Activated CD8-positive, alpha-beta memory T cell treated with anti-CD3 and anti-CD28 coated beads, Interleukin-2, amount 50 U/mL, for 48 hours (primary cell): ENCODE data around the gene TOGARAM2.

ENCODE experiments used
- DNase-seq: peaks from one replicate; pipeline ENCODE4 v3.0.0-alpha.2; 2020

The TOGARAM2 gene

DNA sequence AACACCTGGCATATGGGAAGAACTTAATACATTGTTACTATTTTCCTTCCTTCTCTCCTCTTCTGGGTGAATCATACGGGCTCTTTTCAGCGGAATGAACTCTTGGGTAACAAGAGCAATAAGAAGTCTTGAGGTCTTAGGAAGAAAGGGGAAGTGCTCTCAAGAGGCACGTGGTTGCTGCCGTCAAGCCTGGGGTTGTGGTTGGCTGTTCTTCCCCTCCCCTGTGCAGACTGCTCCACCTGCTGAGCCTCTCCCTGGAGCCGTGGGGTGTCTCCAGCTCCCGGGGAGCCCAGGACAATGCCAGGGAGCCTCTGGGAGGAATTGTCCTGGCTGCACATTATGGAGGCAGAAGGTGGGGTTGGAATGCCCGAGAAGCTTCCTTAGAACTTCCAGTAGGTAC lies 19.4 kb downstream of the TOGARAM2 start:
- DNase-seq = no peak

- DNase-seq = no peak
Observed at GRCh38 chr2:29000956-29001355, 19.9 kb downstream of the TOGARAM2 start.

- DNase-seq = no peak
Observed at GRCh38 chr2:29001806-29002205, 20.7 kb downstream of the TOGARAM2 start.

DNA sequence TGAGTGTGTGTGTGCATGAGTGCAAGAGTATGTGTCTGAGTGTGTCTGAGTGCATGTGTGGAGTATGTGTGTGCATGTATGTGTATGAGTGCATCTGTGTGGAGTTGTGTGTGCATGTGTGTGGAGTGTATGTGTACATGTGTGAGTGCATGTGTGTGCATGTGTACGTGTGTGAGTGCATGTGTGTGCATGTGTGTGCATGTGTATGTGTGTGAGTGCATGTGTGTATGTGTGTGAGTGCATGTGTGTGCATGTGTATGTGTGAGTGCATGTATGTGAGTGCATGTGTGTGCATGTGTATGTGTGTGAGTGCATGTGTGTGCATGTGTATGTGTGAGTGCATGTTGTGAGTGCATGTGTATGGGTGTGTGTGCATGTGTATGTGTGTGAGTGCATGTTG lies 23.7 kb downstream of the TOGARAM2 start:
- DNase-seq = no peak

- DNase-seq = no peak
Observed at GRCh38 chr2:29005331-29005730, 24.2 kb downstream of the TOGARAM2 start.

GRCh38 chr2:29006092-29006979 lies 25.2 kb downstream of the TOGARAM2 start:
- no peak for DNase-seq

GRCh38 chr2:29006980-29007301 lies 25.8 kb downstream of the TOGARAM2 start:
- no peak for DNase-seq

DNA sequence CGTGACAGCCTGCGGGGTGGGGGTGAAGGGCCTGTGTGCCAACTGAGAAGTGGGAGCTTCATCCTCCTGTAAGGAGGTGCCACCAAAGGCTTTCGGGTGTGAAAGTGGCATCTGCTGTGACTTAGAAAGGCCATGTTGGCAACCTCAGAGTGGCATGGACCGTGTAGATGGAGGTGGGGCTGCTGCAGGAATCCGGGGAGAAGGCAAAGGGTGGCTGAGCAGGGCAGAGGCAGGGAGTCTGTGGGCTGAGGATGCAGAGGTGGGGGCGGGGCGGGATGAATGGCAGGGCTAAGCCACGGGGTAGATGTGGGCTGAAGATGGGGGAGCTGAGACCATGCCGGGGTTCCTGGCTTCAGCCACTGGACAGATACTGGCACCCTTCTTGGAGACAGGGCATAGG lies 28.2 kb downstream of the TOGARAM2 start:
- DNase-seq = no peak

DNA sequence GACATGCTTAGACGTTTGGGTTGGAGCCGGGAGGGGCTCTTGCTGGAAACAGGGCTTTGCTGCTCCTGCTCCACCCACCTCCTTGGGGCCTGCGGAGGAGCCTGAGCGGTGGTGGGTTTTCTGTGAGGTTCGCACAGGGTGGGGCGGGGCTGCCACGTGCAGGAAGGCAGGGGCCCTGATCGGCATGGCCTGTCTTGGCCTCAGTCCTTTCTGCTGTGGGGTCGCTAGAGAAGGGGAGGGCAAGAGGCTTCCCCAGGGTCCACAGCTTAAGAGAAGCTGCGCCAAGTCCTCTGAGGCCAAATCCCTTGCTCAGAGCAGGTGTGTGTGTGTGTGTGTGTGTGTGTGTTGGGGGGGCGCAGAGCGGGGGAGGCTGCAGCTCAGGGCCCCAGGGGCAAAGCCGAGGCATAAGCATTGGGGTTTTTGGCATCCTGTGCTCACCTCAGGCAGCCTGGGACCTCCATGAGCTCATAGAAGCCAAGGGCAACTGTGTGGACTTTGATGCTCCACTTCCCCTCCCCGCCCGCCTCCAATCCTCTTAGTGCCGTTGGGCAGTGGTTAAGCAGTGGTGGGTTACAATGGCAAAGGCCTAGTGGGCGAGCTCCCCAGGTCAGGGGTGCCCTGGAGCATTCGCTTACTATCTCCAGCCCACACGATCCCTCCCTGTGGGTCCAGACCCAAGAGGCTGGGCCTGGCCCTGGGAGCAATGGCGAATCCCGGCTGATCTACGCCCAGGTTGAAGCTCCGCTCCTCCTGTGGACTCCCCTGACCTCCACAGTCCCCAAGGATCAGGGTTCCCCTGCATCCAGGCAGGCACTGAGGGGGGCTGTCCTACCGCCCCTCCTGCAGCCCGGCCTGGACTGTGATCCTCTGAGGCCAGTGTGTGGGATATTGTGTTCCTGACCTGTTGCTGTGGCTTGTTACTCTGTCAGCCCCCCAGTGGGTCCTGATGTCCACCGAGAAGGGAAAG lies 28.9 kb downstream of the TOGARAM2 start:
- peak; percentile 62 for DNase-seq

- peak; percentile 70 for DNase-seq
Observed at GRCh38 chr2:29010946-29011345, 29.8 kb downstream of the TOGARAM2 start.

GRCh38 chr2:29011418-29012060 lies 30.4 kb downstream of the TOGARAM2 start:
- DNase-seq = peak; percentile 78

GRCh38 chr2:29012211-29012681 lies 31.1 kb downstream of the TOGARAM2 start:
- DNase-seq = peak; percentile 59

DNA sequence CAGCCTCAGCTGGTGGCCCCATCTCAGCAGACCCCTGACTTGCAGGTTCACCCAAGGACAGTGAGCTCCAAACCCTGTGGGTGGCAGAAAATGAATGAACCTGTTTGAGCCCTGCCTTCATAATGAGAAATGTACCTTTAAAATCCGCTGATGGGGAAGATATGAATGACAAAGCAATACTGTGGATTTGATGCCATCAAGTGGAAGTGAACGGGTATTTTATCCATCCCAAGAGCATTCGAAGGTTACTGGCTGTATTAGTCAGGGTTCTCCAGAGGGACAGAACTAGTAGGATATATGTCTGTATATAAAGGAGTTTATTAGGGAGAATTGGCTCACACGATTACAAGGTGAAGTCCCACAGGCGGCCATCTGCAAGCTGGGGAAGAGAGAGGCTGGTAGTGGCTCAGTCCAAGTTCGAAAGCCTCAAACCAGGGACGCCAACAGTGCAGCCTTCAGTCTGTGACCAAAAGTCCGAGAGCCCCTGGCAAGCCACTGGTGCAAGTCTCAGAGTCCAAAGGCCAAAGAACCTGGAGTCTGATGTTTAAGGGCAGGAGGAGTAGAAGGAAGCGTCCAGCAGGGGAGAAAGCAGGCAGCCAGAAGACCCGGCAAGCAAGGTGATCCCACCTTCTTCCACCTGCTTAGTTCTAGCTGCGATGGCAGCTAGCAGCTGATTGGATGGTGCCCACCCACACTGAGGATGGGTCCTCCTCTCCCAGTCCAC lies 32.1 kb downstream of the TOGARAM2 start:
- DNase-seq = no peak

- DNase-seq = peak; percentile 73
Observed at GRCh38 chr2:29014331-29014730, 33.2 kb downstream of the TOGARAM2 start.

DNA sequence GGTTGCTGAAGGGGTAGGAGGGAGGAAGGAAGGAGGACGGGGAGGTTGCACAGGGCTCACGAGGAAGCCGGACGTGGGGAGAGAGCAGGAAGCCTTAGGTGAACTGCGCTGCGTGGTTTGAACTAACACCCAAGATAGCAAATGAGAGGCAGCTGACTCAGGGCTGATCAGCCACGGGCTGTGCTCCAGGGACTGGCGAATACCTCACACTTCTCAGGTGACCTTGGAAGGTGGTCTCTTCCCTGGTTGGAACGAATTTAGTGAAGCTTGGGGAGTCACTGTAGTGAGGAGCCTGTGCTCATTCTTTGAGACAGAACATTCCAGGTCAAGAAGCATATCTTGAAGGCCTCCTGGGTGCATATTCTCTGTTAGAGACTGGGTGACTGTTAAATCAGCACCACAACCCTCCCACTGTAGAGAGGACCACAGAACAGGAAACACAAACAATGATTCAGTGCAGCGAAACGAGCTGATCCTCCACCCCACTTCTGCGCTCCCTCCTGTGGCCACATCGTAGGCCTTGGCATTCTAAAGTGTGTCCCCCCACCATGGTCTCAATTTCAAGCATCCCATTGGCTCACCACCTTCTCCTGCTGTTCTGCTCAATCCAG lies 33.8 kb downstream of the TOGARAM2 start:
- peak; percentile 83 for DNase-seq

DNA sequence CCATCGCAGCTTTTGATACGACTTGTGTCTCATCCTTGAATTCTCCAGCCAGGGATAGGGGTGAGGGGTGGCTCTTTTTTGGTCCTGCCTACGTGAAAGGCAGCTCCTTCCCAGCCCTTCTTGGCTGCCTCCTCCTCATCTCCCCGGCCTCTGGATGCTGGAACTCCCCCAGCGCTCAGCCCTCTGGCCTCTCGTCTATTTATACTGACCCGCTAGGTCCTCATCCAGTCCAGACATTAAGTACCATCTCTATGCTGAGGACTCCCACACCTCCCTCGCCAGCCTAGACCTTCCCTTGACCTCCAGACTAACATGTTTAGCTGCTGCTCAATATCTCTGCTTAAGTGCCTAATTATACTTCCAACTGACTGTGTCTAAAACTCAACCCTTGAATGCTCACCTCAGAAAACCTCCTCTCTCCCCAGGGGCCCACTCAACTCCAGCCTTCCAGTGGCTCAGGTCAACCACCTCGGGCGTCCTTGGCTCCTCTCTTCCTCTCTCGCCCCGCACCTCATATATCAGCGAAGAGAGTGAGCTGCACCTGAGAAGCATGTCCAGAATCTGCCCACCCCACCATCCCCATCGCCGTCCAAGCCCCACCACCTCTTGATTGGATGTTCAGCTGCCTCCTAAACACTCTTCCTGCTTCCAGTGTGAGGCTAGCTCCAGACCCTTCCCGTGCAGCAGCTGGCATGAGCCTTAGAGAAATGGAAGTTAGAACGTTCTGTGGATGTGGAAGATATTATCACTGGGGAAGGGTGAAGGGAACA lies 34.8 kb downstream of the TOGARAM2 start:
- DNase-seq = no peak

DNA sequence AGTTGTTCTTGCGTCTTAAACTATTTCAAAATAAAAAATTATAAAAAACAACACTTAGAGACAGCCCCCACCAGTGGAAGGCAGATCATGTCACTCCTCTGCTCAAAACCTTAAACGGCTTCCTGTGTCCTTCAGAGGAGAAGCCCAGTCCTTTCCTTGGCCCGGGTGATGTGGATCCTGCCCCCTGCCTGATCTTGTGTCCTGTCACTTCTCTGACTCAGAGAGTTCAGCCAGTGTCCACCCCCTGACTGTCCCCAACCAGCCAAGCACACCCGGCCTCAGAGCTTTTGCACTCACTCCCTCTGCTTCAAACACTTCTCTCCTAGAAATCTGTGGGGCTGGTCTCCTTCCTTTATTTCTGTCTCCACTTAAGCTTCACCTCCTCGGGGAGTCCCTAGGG lies 35.4 kb downstream of the TOGARAM2 start:
- DNase-seq = no peak

DNA sequence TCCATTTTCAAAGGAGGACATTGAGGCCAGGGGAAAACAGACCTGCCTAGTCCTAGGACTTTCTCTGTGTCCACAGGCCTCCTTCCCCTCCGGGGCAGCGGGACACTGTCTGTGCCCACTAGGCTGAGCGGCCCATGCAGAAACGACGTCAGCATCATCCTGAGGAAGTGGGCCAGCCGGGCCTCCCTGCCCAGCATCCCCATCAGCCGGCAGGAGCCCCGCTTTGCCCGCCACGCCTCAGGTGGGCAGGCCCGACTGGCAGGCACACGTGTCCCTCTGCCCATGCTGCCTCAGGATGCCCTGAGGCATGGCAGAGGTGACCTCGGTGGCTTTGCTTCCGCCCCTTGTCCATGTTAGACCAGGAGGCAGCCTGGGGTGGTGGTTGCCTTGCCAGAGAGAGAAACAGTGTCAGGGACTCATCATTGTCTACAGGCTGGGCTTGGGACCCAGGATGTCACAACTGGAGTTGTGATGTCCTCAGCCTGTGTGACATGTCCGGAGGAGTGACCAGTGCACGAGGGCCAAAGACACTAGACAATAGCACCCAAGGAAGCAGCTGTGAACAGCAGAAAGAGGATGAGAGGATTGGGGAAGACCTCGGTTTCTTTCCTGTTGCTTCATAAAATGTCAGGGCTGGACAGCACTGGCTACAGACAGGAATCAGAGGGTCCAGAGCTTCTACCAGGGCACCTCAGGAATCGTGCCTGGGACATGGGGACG lies 36.8 kb downstream of the TOGARAM2 start:
- DNase-seq = no peak

DNA sequence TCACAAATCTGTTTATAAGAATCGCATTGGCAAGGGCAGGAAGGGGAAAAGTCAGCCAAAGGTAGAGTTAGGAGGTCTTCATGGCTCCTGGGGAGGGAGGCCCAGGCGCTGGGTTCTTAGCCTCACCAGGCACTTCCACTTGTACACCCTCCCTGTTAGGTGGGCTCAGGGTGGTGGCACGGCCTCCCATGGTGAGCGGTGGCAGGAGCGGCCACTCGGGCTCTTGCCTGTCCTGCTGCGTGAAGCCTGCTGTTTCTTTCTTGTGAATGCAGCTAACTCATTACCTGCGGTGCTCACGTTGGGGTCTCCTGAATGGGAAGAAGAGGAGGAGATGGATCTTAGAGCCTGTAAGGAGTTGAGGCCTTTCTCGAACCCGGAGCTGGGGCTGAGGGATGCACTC lies 40.8 kb downstream of the TOGARAM2 start:
- DNase-seq = no peak

- DNase-seq = no peak
Observed at GRCh38 chr2:29022679-29023078, 41.6 kb downstream of the TOGARAM2 start.

GRCh38 chr2:29023188-29023587 lies 42.1 kb downstream of the TOGARAM2 start:
- no peak for DNase-seq
